ENCODE measurements around the gene ABCC11. TPM values are rescaled to one million over a fixed set of nuclear protein-coding genes. Genes with fewer than 3 reads are reported as not detected.

The ABCC11 gene
- total and polyA plus RNA-seq, 2 of the 13 experiments (the other 11 are each of a cell fraction or from before 2014, with no cell fraction given): 1.0 to 1.4 TPM

DNA sequence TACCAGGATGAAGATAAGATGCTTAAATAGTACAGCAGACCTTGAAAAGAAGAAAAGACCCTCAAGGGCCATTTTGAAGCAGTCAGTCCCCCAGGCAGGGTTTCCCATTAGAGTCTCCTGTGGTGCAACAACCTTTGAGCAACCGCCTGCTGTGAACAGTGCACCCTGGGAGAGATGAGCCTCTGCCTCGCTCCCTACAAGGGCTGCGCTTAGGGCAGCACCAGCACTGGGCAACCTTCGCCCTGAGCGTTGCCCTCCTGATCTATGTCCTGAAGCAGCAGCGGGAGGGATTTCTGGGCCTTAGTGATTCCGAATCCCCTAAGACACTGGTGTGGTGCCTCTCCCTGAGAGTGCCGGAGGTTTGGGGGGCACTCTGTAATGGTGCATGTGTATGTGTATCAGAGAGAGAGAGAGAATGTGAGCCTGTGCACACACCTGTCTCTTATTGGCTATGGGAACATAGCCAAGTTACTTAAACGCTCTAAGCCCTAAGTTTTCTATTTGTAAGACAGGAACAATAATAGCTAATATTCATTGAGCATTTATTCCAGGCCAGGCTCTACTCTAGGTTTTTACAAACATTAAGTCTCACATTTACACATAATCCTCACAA lies 66.4 kb downstream of the ABCC11 start (continued):
- TF ChIP-seq, protein P1, sequence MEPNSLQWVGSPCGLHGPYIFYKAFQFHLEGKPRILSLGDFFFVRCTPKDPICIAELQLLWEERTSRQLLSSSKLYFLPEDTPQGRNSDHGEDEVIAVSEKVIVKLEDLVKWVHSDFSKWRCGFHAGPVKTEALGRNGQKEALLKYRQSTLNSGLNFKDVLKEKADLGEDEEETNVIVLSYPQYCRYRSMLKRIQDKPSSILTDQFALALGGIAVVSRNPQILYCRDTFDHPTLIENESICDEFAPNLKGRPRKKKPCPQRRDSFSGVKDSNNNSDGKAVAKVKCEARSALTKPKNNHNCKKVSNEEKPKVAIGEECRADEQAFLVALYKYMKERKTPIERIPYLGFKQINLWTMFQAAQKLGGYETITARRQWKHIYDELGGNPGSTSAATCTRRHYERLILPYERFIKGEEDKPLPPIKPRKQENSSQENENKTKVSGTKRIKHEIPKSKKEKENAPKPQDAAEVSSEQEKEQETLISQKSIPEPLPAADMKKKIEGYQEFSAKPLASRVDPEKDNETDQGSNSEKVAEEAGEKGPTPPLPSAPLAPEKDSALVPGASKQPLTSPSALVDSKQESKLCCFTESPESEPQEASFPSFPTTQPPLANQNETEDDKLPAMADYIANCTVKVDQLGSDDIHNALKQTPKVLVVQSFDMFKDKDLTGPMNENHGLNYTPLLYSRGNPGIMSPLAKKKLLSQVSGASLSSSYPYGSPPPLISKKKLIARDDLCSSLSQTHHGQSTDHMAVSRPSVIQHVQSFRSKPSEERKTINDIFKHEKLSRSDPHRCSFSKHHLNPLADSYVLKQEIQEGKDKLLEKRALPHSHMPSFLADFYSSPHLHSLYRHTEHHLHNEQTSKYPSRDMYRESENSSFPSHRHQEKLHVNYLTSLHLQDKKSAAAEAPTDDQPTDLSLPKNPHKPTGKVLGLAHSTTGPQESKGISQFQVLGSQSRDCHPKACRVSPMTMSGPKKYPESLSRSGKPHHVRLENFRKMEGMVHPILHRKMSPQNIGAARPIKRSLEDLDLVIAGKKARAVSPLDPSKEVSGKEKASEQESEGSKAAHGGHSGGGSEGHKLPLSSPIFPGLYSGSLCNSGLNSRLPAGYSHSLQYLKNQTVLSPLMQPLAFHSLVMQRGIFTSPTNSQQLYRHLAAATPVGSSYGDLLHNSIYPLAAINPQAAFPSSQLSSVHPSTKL (CRISPR knock-in tag; IDR thresholded peaks at IDR 0.05): peak; percentile 52; the same call in 1 of the 2 replicates
- TF ChIP-seq PAXIP1 (CRISPR knock-in tag; conservative IDR thresholded peaks at IDR 0.05) (0 out of 2 replicates have a peak, but pooled peaks have one; percentile 33), ELF3 (CRISPR knock-in tag; IDR thresholded peaks at IDR 0.05) (0 out of 2 replicates have a peak, but pooled peaks have one; percentile 15), TRAFD1 (CRISPR knock-in tag; IDR thresholded peaks at IDR 0.05; ENCODE audit: borderline replicate concordance) (no peak), ZNF782 (CRISPR knock-in tag; IDR thresholded peaks at IDR 0.05; ENCODE audit: borderline replicate concordance) (no peak), NR2F6 (IDR thresholded peaks at IDR 0.05) (no peak), NR2F6 (CRISPR knock-in tag; IDR thresholded peaks at IDR 0.05) (peak; percentile 17; the same call in 1 of the 2 replicates), ZFX (CRISPR knock-in tag; IDR thresholded peaks at IDR 0.05; ENCODE audit: low read depth) (0 out of 2 replicates have a peak, but pooled peaks have one; percentile 24), HNRNPUL1 (IDR thresholded peaks at IDR 0.05; ENCODE audit: low read depth, low read length) (no peak), ZNF17 (CRISPR knock-in tag; IDR thresholded peaks at IDR 0.05) (no peak), ZNF556 (CRISPR knock-in tag; IDR thresholded peaks at IDR 0.05; ENCODE audit: borderline replicate concordance) (no peak; the same call in 1 of the 2 replicates), ZNF761 (CRISPR knock-in tag; conservative IDR thresholded peaks at IDR 0.05) (0 out of 2 replicates have a peak, but pooled peaks have one; percentile 40)
- TF ChIP-seq, protein P2, sequence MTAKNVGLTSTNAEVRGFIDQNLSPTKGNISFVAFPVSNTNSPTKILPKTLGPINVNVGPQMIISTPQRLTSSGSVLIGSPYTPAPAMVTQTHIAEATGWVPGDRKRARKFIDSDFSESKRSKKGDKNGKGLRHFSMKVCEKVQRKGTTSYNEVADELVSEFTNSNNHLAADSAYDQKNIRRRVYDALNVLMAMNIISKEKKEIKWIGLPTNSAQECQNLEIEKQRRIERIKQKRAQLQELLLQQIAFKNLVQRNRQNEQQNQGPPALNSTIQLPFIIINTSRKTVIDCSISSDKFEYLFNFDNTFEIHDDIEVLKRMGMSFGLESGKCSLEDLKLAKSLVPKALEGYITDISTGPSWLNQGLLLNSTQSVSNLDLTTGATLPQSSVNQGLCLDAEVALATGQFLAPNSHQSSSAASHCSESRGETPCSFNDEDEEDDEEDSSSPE (CRISPR knock-in tag; IDR thresholded peaks at IDR 0.05): 0 out of 2 replicates have a peak, but pooled peaks have one; percentile 24
- TF ChIP-seq, protein P3, sequence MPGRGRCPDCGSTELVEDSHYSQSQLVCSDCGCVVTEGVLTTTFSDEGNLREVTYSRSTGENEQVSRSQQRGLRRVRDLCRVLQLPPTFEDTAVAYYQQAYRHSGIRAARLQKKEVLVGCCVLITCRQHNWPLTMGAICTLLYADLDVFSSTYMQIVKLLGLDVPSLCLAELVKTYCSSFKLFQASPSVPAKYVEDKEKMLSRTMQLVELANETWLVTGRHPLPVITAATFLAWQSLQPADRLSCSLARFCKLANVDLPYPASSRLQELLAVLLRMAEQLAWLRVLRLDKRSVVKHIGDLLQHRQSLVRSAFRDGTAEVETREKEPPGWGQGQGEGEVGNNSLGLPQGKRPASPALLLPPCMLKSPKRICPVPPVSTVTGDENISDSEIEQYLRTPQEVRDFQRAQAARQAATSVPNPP (CRISPR knock-in tag; IDR thresholded peaks at IDR 0.05): no peak
- TF ChIP-seq, protein P4, sequence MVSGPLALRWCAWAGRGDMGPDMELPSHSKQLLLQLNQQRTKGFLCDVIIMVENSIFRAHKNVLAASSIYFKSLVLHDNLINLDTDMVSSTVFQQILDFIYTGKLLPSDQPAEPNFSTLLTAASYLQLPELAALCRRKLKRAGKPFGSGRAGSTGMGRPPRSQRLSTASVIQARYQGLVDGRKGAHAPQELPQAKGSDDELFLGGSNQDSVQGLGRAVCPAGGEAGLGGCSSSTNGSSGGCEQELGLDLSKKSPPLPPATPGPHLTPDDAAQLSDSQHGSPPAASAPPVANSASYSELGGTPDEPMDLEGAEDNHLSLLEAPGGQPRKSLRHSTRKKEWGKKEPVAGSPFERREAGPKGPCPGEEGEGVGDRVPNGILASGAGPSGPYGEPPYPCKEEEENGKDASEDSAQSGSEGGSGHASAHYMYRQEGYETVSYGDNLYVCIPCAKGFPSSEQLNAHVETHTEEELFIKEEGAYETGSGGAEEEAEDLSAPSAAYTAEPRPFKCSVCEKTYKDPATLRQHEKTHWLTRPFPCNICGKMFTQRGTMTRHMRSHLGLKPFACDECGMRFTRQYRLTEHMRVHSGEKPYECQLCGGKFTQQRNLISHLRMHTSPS (CRISPR knock-in tag; IDR thresholded peaks at IDR 0.05; ENCODE audit: low read depth): 0 out of 2 replicates have a peak, but pooled peaks have one; percentile 32

Measured in HepG2 (cell line).